ENCODE results near the gene ZNF280B.

DNA sequence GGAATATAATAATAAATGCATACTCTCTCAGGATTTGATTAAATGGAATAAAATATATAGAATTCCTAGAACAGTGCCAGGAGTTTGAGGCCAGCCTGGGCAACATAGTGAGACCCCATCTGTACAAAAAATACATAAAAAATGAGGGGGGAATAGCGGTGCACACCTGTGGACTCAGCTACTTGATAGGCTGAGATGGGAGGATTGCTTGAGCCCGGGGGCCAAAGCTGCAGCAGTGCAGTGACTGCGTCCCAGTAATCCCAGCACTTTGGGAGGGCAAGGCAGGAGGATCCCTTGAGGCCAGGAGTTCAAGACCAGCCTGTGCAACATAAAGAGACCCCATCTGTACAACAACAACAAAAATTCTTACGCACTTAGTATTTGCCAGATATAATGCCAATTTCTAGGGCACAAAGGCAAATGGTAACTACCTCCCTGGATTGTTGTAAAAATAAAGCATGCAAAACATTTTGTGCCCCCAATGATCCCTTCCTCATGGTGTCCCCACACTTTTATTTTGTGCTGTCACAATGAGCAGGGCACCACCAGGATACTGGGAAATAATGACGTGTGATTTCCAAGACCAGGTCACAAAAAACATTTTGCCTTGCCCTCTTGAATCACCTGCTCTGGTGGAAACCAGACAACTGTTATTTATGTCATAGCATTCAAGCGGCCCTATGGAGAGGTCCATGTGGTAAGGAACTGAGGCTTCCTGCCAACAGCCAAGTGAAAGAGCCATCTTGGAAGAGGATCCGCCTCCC, 29.9 kb upstream of the ZNF280B start:
- TF ChIP-seq, protein P1, sequence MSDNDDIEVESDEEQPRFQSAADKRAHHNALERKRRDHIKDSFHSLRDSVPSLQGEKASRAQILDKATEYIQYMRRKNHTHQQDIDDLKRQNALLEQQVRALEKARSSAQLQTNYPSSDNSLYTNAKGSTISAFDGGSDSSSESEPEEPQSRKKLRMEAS (IDR thresholded peaks at IDR 0.05; ENCODE audit: low read depth, low read length): no peak
- no peak for TF ChIP-seq POLR2A (IDR thresholded peaks at IDR 0.05; ENCODE audit: extremely low read depth, insufficient read length)
- TF ChIP-seq, protein P2, sequence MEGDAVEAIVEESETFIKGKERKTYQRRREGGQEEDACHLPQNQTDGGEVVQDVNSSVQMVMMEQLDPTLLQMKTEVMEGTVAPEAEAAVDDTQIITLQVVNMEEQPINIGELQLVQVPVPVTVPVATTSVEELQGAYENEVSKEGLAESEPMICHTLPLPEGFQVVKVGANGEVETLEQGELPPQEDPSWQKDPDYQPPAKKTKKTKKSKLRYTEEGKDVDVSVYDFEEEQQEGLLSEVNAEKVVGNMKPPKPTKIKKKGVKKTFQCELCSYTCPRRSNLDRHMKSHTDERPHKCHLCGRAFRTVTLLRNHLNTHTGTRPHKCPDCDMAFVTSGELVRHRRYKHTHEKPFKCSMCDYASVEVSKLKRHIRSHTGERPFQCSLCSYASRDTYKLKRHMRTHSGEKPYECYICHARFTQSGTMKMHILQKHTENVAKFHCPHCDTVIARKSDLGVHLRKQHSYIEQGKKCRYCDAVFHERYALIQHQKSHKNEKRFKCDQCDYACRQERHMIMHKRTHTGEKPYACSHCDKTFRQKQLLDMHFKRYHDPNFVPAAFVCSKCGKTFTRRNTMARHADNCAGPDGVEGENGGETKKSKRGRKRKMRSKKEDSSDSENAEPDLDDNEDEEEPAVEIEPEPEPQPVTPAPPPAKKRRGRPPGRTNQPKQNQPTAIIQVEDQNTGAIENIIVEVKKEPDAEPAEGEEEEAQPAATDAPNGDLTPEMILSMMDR (IDR thresholded peaks at IDR 0.05; ENCODE audit: low read depth, low read length): no peak
